GM21737 (cell line): ENCODE data around the gene BCAS3.
"Not testable (repeated sequence)": the region's sequence is repeated elsewhere in the genome, so short reads cannot be mapped to it uniquely, and the experiment has no call there.

Experiments used
- ATAC-seq: cut with Tn5 transposase; IDR thresholded peaks from one replicate; pipeline ENCODE4 v1.9.1; 2021; ENCODE audit warnings: mild to moderate bottlenecking, moderate library complexity; ENCODE audit not compliant: unreplicated experiment

Gene BCAS3

GRCh38 chr17:60744355-60744966 is 66.8 kb downstream of the BCAS3 start:
- ATAC-seq: no peak

GRCh38 chr17:60745544-60745943 is 67.9 kb downstream of the BCAS3 start:
- no peak for ATAC-seq

- no peak for ATAC-seq
These were observed 69.6 kb downstream of the BCAS3 start for GRCh38 chr17:60747069-60747808.

- ATAC-seq: no peak
These were observed 70.6 kb downstream of the BCAS3 start for GRCh38 chr17:60748204-60748603.

- ATAC-seq: no peak
These were observed 71.4 kb downstream of the BCAS3 start for GRCh38 chr17:60749050-60749449.

GRCh38 chr17:60749708-60750107 is 72.1 kb downstream of the BCAS3 start:
- ATAC-seq: no peak

- no peak for ATAC-seq
These were observed 73.0 kb downstream of the BCAS3 start for GRCh38 chr17:60750640-60751039.

- ATAC-seq: no peak
These were observed 74.2 kb downstream of the BCAS3 start for GRCh38 chr17:60751884-60752283.

GRCh38 chr17:60752873-60753577 is 75.4 kb downstream of the BCAS3 start:
- no peak for ATAC-seq

- ATAC-seq: no peak
These were observed 76.5 kb downstream of the BCAS3 start for GRCh38 chr17:60754057-60754604.

GRCh38 chr17:60756798-60757197 is 79.1 kb downstream of the BCAS3 start:
- ATAC-seq: not testable (repeated sequence)

GRCh38 chr17:60757437-60757836 is 79.8 kb downstream of the BCAS3 start:
- ATAC-seq: no peak

GRCh38 chr17:60759756-60760155 is 82.1 kb downstream of the BCAS3 start:
- ATAC-seq: no peak

GRCh38 chr17:60761301-60761700 is 83.7 kb downstream of the BCAS3 start:
- ATAC-seq: not testable (repeated sequence)

- no peak for ATAC-seq
These were observed 89.1 kb downstream of the BCAS3 start for GRCh38 chr17:60766778-60767190.

- no peak for ATAC-seq
These were observed 90.2 kb downstream of the BCAS3 start for GRCh38 chr17:60767744-60768308.

- no peak for ATAC-seq
These were observed 91.7 kb downstream of the BCAS3 start for GRCh38 chr17:60769327-60769726.

- ATAC-seq: no peak
These were observed 93.3 kb downstream of the BCAS3 start for GRCh38 chr17:60770946-60771422.

GRCh38 chr17:60771621-60772020 is 94.0 kb downstream of the BCAS3 start:
- ATAC-seq: not testable (repeated sequence)

GRCh38 chr17:60773552-60773951 is 95.9 kb downstream of the BCAS3 start:
- no peak for ATAC-seq

- ATAC-seq: no peak
These were observed 104.3 kb downstream of the BCAS3 start for GRCh38 chr17:60781880-60782412.
